K562 (cell line): Measurements from ENCODE around the gene RDH11. TPM values are rescaled to one million over a fixed set of nuclear protein-coding genes. Genes with fewer than 3 reads are reported as not detected.
A peak's percentile ranks its signal among the peaks of the same experiment; 100 is the strongest.

ENCODE experiments used
- ATAC-seq: fragments of 200-7000 bp; cut with Tn5 transposase; 3 replicates; pipeline ENCODE4 v1.9.1; 2020; ENCODE audit warnings: moderate library complexity
- BruUV-seq: library from RNA; stranded (reverse); fragments of 400-500 nt; replicated peaks from 2 replicates; lab custom pipeline; 2021; lab: Mats Ljungman, UMichigan
- CTCF ChIA-PET: fragments of 300-600 bp; formaldehyde crosslinking; extraction: SDS; loops from one replicate; lab custom pipeline; 2021; ENCODE audit warnings: low intra/inter-chr PET ratio; lab: Yijun Ruan, JAX
- POLR2A ChIA-PET: fragments of 300-600, 350-650 bp; sonication (Branson Sonifier 250); formaldehyde crosslinking; extraction: SDS; loops from one replicate; lab custom pipeline; 2021; ENCODE audit warnings: antibody characterized with exemption, inconsistent platforms; lab: Yijun Ruan, JAX
- DNase-seq, 4 experiments: peaks; one replicate each; pipeline versions ENCODE4 v3.0.0 to v3.0.0-alpha.2; 2011 to 2018; ENCODE audit warnings: low spot score in 3 of 4, mixed read lengths in 3 of 4; ENCODE audit errors: extremely low read depth in 1 of 4
- FAIRE-seq: peaks from 2 replicates; lab custom pipeline; 2011; peaks lifted over from hg19 to GRCh38; lab: Jason Lieb, UNC
- H2AFZ ChIP-seq: 2 replicates; pipeline ENCODE4 v1.6.0; 2011; ENCODE audit warnings: low read depth, low read length, control low read depth, inconsistent platforms
- H3K27ac ChIP-seq: fragments of 200-600 bp; 3 replicates; pipeline ENCODE4 v1.8.0; 2011; ENCODE audit warnings: low read depth, mild to moderate bottlenecking, control low read depth, inconsistent platforms, low read length, moderate library complexity, mixed read lengths; ENCODE audit errors: extremely low read depth
- H3K27me3 ChIP-seq, 2 experiments: fragments of 300-600 bp in 1 of 2; 2 replicates in 1 of 2; 3 replicates in 1 of 2; pipeline versions ENCODE4 v1.6.0 to v1.8.0; 2011; ENCODE audit warnings: inconsistent platforms in 2 of 2, low read length in 2 of 2, mild to moderate bottlenecking in 1 of 2, mixed read lengths in 1 of 2, moderate library complexity in 1 of 2; ENCODE audit not compliant: control insufficient read depth in 2 of 2, insufficient read depth in 2 of 2
- H3K36me3 ChIP-seq: fragments of 300-600 bp; 3 replicates; pipeline ENCODE4 v1.8.0; 2011; ENCODE audit warnings: mild to moderate bottlenecking, low read length, inconsistent platforms; ENCODE audit not compliant: control insufficient read depth, insufficient read depth
- H3K4me1 ChIP-seq, 2 experiments: fragments of 200-600 bp in 1 of 2; replicated peaks in 1 of 2; 2 replicates in 1 of 2; 3 replicates in 1 of 2; pipeline versions ENCODE4 v1.5.1 to v1.8.0; 2011; ENCODE audit warnings: inconsistent platforms in 2 of 2, low read length in 2 of 2, mild to moderate bottlenecking in 1 of 2, mixed read lengths in 1 of 2, moderate library complexity in 1 of 2; ENCODE audit not compliant: control insufficient read depth in 2 of 2, insufficient read depth in 2 of 2
- H3K4me2 ChIP-seq: 2 replicates; pipeline ENCODE4 v1.6.1; 2011; ENCODE audit warnings: low read length, control low read depth, inconsistent platforms, mixed read lengths; ENCODE audit not compliant: insufficient read depth
- H3K4me3 ChIP-seq: fragments of 200-600 bp; sonication (generic), shearing (Covaris generic); 2 replicates; pipeline ENCODE4 v1.5.1; 2016; ENCODE audit warnings: control low read depth, inconsistent platforms
- H3K79me2 ChIP-seq: fragments of 200-600 bp; 3 replicates; pipeline ENCODE4 v1.8.0; 2011; ENCODE audit warnings: low read length, inconsistent platforms; ENCODE audit not compliant: control insufficient read depth, insufficient read depth
- H3K9ac ChIP-seq, 2 experiments: 2 replicates each; pipeline versions ENCODE4 v1.6.0 to v1.6.1; 2011; ENCODE audit warnings: low read depth in 2 of 2, low read length in 2 of 2, control low read depth in 1 of 2, inconsistent platforms in 1 of 2, mild to moderate bottlenecking in 1 of 2, mixed read lengths in 1 of 2; ENCODE audit not compliant: insufficient read depth in 1 of 2
- H3K9me1 ChIP-seq: one replicate; pipeline ENCODE4 v1.6.0; 2011; ENCODE audit warnings: inconsistent platforms, mild to moderate bottlenecking, low read length, moderate library complexity; ENCODE audit not compliant: control insufficient read depth, insufficient read depth
- H3K9me3 ChIP-seq: replicated peaks from 2 replicates; pipeline ENCODE4 v1.5.1; 2011; ENCODE audit warnings: low read depth, low read length, inconsistent platforms; ENCODE audit not compliant: control insufficient read depth, insufficient read depth
- H4K20me1 ChIP-seq: replicated peaks from 2 replicates; pipeline ENCODE4 v1.6.1; 2011; ENCODE audit warnings: low read length, inconsistent platforms, mixed read lengths; ENCODE audit not compliant: control insufficient read depth, insufficient read depth
- ADNP ChIP-seq: fragments of 200-800 bp; sonication (Bioruptor generic); IDR thresholded peaks from 2 replicates; pipeline ENCODE4 v1.6.1; 2016; ENCODE audit warnings: missing genetic modification characterization, missing compliant biosample characterization
- CHD4 ChIP-seq: fragments of 200-600 bp; sonication (generic); IDR thresholded peaks from 3 replicates; pipeline ENCODE4 v1.6.1; 2012; ENCODE audit warnings: low read depth, mild to moderate bottlenecking, mixed read lengths, low read length, inconsistent platforms; ENCODE audit not compliant: insufficient read depth, insufficient replicate concordance, poor library complexity, severe bottlenecking
- CTBP1 ChIP-seq: fragments of 450-650 bp; IDR thresholded peaks from 2 replicates; pipeline ENCODE4 v1.6.1; 2016; ENCODE audit warnings: borderline replicate concordance
- HSF4 ChIP-seq: fragments of 250-450 bp; sonication (Bioruptor Pico); IDR thresholded peaks from 2 replicates; pipeline ENCODE4 v2.1.2; 2022; ENCODE audit warnings: mild to moderate bottlenecking, moderate library complexity, borderline replicate concordance
- KLF1 ChIP-seq: fragments of 450-650 bp; IDR thresholded peaks from 2 replicates; pipeline ENCODE4 v1.6.1; 2016; ENCODE audit warnings: missing genetic modification characterization, missing compliant biosample characterization
- NFIC ChIP-seq: fragments of 450-650 bp; IDR thresholded peaks from 2 replicates; pipeline ENCODE4 v1.6.1; 2017; ENCODE audit warnings: mild to moderate bottlenecking, inconsistent platforms
- RAD51 ChIP-seq: fragments of 450-650 bp; IDR thresholded peaks from 2 replicates; pipeline ENCODE4 v1.7.1; 2016; ENCODE audit warnings: low read depth, mild to moderate bottlenecking, borderline replicate concordance
- RBM25 ChIP-seq: fragments of 200-400 bp; formaldehyde crosslinking; IDR thresholded peaks from 2 replicates; pipeline ENCODE4 v1.6.1; 2018; ENCODE audit warnings: low read length, low read depth, moderate library complexity; ENCODE audit not compliant: severe bottlenecking
- TAF15 ChIP-seq: fragments of 200-400 bp; formaldehyde crosslinking; IDR thresholded peaks from 2 replicates; pipeline ENCODE4 v1.6.1; 2017; ENCODE audit warnings: mild to moderate bottlenecking, low read depth, low read length, moderate library complexity
- WHSC1 ChIP-seq: IDR thresholded peaks from one replicate; pipeline ENCODE4 v1.6.1; 2012; ENCODE audit warnings: low read length, control low read depth, inconsistent platforms
- ZNF121 ChIP-seq: sonication (generic); formaldehyde crosslinking; conservative IDR thresholded peaks from 2 replicates; pipeline ENCODE4 v1.8.0; 2022; ENCODE audit warnings: missing genetic modification reagents
- ZNF507 ChIP-seq: conservative IDR thresholded peaks from 2 replicates; pipeline ENCODE4 v1.6.1; 2017; ENCODE audit warnings: missing genetic modification characterization, missing compliant biosample characterization
- WGBS: fragments of 100-300 bp; shearing (Covaris generic); methylation state at CpG from one replicate; pipeline ENCODE4 v1.1.6; 2016; ENCODE audit warnings: low coverage, mixed read lengths; ENCODE audit not compliant: insufficient coverage; ENCODE audit errors: missing lambda C conversion rate; 5-methylcytosine and 5-hydroxymethylcytosine counted together
- in situ Hi-C: fragments of 300-500 bp; cut with MboI; formaldehyde crosslinking; loops from 4 replicates; pipeline ENCODE4 v1.15.0; 2018; ENCODE audit warnings: inconsistent platforms, mixed read lengths
- intact Hi-C: fragments of 100-400 bp; cut with micrococcal nuclease; formaldehyde crosslinking; loops from 2 replicates; pipeline ENCODE4 v1.14.2; 2022
- polyA plus RNA-seq, 8 experiments: library from polyadenylated mRNA; depleted of rRNA in 4 of 8; stranded (reverse) in 5 of 8; unstranded in 3 of 8; fragments of >200 nt; fragmentation: Nextera tagmentation in 2 of 8; fragmentation: Illumina TruSeq in 1 of 8; extraction: Ambion mirVana in 2 of 8; extraction: Trizol in 1 of 8; gene quantifications; 2 replicates each; pipeline versions ENCODE4 v1.2.1 to v1.2.3, GENCODE V29; 2011 to 2014; ENCODE audit warnings: inconsistent platforms in 1 of 8, missing spikeins in 1 of 8
- total RNA-seq, 7 experiments: library from RNA; depleted of rRNA in 6 of 7; stranded (reverse); fragments of >200 nt in 6 of 7; fragmentation: Illumina TruSeq in 2 of 7; extraction: Trizol in 2 of 7; gene quantifications; 2 replicates each; pipeline versions ENCODE4 v1.2.1 to v1.2.3, GENCODE V29; 2011 to 2021; ENCODE audit warnings: low replicate concordance in 1 of 7
- TF ChIP-seq, protein P1 (sequence below), 2 experiments: fragments of 250-450 bp in 1 of 2; fragments of 450-650 bp in 1 of 2; sonication (Bioruptor Pico) in 1 of 2; IDR thresholded peaks; 2 replicates each; pipeline versions ENCODE4 v1.6.1 to v1.8.0; 2016 to 2021; ENCODE audit warnings: mild to moderate bottlenecking in 2 of 2, moderate library complexity in 2 of 2, missing compliant biosample characterization in 1 of 2, missing genetic modification characterization in 1 of 2
- TF ChIP-seq, protein P2 (sequence below): fragments of 450-650 bp; IDR thresholded peaks from 2 replicates; pipeline ENCODE4 v1.6.1; 2016

RDH11 gene
- total and polyA plus RNA-seq, 9 of the 15 experiments (the other 6 are each of a cell fraction or from before 2014, with no cell fraction given) = 50.6 to 172 (median 70.5) TPM

DNA sequence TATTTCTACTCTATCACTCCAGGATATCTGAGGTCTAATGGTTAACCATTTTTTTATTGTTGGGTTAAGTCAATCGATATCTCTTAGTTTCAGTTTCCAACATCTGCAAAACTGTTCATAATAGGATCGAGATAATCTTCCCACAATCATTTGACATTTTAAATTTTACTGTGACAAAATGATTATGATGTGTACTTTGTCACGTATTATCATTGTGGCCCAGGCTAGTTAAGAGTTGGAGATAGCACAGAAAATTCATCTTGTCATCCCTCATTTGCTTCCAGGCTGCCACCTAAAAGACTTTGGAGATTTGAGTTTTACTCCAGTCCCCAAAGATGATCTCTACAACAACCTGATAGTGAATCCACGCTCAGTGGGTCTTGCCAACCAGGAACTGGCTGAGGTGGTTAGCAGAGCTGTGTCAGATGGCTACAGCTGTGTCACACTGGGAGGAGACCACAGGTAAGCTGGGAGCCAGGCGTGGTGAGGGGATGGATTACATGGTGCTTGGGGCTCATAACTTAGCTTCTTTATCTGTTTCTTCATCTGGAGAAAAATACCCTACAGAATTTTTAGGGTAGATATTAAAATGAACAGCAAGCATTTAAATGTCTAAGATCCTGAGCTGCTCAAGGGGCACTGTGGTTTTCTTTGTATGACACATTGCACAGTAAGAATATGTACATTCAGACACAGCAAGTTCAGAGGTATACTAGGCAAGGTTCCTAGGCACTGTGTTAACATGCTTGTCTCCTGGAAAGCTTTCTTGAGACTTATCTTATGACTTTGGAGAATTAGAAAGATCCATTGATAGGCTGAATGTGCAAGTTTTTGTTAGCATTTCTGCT, 53.4 kb downstream of the RDH11 start (continued):
- TF ChIP-seq CTBP1 = no peak
- no peak for TF ChIP-seq ZNF507 (tag)
- peak; percentile 16; the same call in 1 of the 2 replicates for TF ChIP-seq NFIC
- TF ChIP-seq HSF4 (CRISPR knock-in tag) = no peak
- TF ChIP-seq, protein P1, sequence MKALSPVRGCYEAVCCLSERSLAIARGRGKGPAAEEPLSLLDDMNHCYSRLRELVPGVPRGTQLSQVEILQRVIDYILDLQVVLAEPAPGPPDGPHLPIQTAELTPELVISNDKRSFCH (CRISPR knock-in tag; IDR thresholded peaks at IDR 0.05) = no peak
- TF ChIP-seq, protein P1 (tag; IDR thresholded peaks at IDR 0.05) = 0 out of 2 replicates have a peak, but pooled peaks have one; percentile 71
- TF ChIP-seq WHSC1 = no peak
- TF ChIP-seq CHD4 = no peak

DNA sequence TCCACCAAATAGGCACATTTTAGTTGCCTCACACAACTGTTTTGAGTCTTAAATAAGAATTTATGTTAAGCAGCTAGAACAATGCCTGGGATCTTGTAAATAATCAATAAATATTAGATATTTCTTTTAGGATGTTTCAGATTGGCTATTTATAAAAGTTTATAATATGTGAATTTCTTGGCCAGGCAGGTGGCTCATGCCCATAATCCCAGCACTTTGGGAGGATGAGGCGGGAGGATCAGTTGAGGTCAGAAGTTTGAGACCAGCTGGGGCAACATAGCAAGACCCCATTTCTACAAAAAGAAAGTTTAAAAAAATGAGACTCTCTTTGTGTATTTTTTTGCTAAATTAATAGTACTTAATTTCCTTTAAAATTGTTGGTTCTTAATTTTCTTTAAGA, 54.1 kb downstream of the RDH11 start:
- H3K36me3 ChIP-seq = peaks cover 17% of the 10 kb centered on the region; the same call in 2 of the 3 replicates
- no peak overlapping the region for H3K9ac ChIP-seq
- ChIA-PET POLR2A (interaction anchor here (0.7 to 1.5 kb wide), 4 partner anchors 14 to 27 kb away, joined by 3 to 6 read pairs (median 3); no protein-coding TSS in a partner anchor), CTCF (no interaction called here)
- no peak overlapping the region for H2AFZ ChIP-seq
- BruUV-seq = no TSS peak
- H3K9me1 ChIP-seq = no peaks in the 10 kb centered on the region
- no peaks in the 10 kb centered on the region for H3K79me2 ChIP-seq
- 92% methylated on average over 1 of the region's 1 CpG for WGBS
- peaks cover 0 to 29% of the 10 kb centered on the region in 2 experiments; a peak in 3 of 5 replicates for H3K4me1 ChIP-seq
- no peak for FAIRE-seq
- in situ Hi-C loops = no loop called here
- intact Hi-C loops = no loop called here
- ATAC-seq = no peak
- DNase-seq = no peak
- TF ChIP-seq TAF15 = no peak
- TF ChIP-seq RBM25 = peak; percentile 58
- TF ChIP-seq ADNP (tag) = peak; percentile 53; the same call in 1 of the 2 replicates
- peak; percentile 60 for TF ChIP-seq ZNF121 (CRISPR knock-in tag)
- no peak for TF ChIP-seq KLF1 (tag)
- no peak for TF ChIP-seq RAD51
- TF ChIP-seq, protein P2, sequence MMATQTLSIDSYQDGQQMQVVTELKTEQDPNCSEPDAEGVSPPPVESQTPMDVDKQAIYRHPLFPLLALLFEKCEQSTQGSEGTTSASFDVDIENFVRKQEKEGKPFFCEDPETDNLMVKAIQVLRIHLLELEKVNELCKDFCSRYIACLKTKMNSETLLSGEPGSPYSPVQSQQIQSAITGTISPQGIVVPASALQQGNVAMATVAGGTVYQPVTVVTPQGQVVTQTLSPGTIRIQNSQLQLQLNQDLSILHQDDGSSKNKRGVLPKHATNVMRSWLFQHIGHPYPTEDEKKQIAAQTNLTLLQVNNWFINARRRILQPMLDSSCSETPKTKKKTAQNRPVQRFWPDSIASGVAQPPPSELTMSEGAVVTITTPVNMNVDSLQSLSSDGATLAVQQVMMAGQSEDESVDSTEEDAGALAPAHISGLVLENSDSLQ = no peak
- TF ChIP-seq, all 486 proteins: peak for 3
- no peaks in the 10 kb centered on the region for H4K20me1 ChIP-seq
- no peaks in the 10 kb centered on the region for H3K9me3 ChIP-seq
- no peaks in the 10 kb centered on the region for H3K27me3 ChIP-seq
- H3K27ac ChIP-seq = no peak overlapping the region
- no peak overlapping the region for H3K4me3 ChIP-seq
- no peak overlapping the region for H3K4me2 ChIP-seq
